ENCODE data around the gene CCDC66. TPM values are rescaled to one million over a fixed set of nuclear protein-coding genes. Genes with fewer than 3 reads are reported as not detected.

Gene CCDC66
- total and polyA plus RNA-seq, 2 experiments from 2014 or later: 21.6 to 23.8 TPM

GRCh38 chr3:56612146-56612545 lies 55.2 kb downstream of the CCDC66 start:
- TF ChIP-seq, protein P1, sequence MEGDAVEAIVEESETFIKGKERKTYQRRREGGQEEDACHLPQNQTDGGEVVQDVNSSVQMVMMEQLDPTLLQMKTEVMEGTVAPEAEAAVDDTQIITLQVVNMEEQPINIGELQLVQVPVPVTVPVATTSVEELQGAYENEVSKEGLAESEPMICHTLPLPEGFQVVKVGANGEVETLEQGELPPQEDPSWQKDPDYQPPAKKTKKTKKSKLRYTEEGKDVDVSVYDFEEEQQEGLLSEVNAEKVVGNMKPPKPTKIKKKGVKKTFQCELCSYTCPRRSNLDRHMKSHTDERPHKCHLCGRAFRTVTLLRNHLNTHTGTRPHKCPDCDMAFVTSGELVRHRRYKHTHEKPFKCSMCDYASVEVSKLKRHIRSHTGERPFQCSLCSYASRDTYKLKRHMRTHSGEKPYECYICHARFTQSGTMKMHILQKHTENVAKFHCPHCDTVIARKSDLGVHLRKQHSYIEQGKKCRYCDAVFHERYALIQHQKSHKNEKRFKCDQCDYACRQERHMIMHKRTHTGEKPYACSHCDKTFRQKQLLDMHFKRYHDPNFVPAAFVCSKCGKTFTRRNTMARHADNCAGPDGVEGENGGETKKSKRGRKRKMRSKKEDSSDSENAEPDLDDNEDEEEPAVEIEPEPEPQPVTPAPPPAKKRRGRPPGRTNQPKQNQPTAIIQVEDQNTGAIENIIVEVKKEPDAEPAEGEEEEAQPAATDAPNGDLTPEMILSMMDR (IDR thresholded peaks at IDR 0.05; ENCODE audit: low read depth, low read length): no peak
- H3K27ac ChIP-seq: no peak overlapping the region
- no peaks in the 10 kb centered on the region for H3K9me3 ChIP-seq (ENCODE audit: low read depth)
- H3K4me1 ChIP-seq (ENCODE audit: low read depth): no peaks in the 10 kb centered on the region
- H3K27me3 ChIP-seq: no peaks in the 10 kb centered on the region
- peaks cover 31% of the 10 kb centered on the region for H3K36me3 ChIP-seq
- no peak for DNase-seq (ENCODE audit: low read depth in 1 of 2, low spot score in 1 of 2)
- no peak overlapping the region for H3K4me3 ChIP-seq

GRCh38 chr3:56613016-56613415 lies 56.0 kb downstream of the CCDC66 start:
- Histone ChIP-seq H3K27ac (no peak overlapping the region), H3K9me3 (ENCODE audit: low read depth) (no peaks in the 10 kb centered on the region), H3K36me3 (peaks cover 40% of the 10 kb centered on the region), H3K4me3 (no peak overlapping the region), H3K4me1 (ENCODE audit: low read depth) (no peaks in the 10 kb centered on the region), H3K27me3 (no peaks in the 10 kb centered on the region)
- no peak for DNase-seq (ENCODE audit: low read depth in 1 of 2, low spot score in 1 of 2)
- TF ChIP-seq, protein P1 (IDR thresholded peaks at IDR 0.05; ENCODE audit: low read depth, low read length): no peak

DNA sequence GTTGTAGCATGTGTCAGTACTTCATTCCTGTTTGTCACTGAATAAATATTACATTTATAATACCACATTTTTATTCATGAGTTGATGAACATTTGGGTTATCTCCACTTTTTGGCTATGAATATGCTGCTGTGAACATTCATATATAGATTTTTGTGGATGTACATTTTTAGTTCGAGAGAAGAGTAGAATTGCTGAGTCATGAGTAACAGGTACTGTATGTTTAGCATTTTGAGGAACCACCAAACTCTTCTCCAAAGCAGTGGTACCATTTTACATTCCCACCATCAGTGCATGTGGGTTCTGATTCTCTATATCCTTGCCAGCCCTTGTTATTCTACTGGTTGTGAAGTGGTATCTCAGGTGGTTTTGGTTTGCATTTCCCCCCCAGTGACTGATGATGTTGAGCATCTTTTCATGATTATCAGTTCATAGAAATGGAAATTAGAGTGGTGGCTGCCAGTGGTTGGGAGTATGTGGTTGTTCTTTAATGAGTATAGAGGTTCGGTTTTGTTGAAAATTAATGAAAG lies 59.6 kb downstream of the CCDC66 start:
- H3K4me1 ChIP-seq (ENCODE audit: low read depth): no peaks in the 10 kb centered on the region
- no peaks in the 10 kb centered on the region for H3K27me3 ChIP-seq
- no peak for DNase-seq (ENCODE audit: low read depth in 1 of 2, low spot score in 1 of 2)
- no peak overlapping the region for H3K27ac ChIP-seq
- no peak overlapping the region for H3K4me3 ChIP-seq
- H3K9me3 ChIP-seq (ENCODE audit: low read depth): no peaks in the 10 kb centered on the region
- TF ChIP-seq, protein P1 (IDR thresholded peaks at IDR 0.05; ENCODE audit: low read depth, low read length): no peak
- H3K36me3 ChIP-seq: peaks cover 73% of the 10 kb centered on the region

DNA sequence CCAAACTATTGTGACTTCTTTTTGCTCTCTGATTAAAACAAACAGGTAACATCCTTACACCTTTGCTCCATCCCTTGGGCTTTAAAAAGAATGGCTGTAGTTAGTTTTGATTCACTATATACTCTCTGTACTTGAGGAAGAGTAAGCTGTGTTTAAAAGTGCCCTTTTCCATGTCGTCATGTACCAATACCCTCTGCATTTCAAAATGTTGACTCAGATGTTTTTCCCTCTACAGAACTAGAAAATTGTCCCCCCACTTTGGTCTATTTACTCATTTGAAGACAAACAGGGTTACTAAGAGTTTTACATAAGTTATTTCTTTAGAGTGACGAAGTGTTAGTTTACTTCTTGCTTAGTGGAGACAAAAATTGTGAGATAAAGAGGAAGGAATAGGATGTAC lies 63.4 kb downstream of the CCDC66 start:
- H3K4me3 ChIP-seq: no peak overlapping the region
- peak overlapping the region; percentile 35 for H3K27ac ChIP-seq
- DNase-seq (ENCODE audit: low read depth in 1 of 2, low spot score in 1 of 2): no peak
- H3K36me3 ChIP-seq: peaks cover 90% of the 10 kb centered on the region
- H3K27me3 ChIP-seq: no peaks in the 10 kb centered on the region
- TF ChIP-seq, protein P1 (IDR thresholded peaks at IDR 0.05; ENCODE audit: low read depth, low read length): no peak
- H3K9me3 ChIP-seq (ENCODE audit: low read depth): no peaks in the 10 kb centered on the region
- no peaks in the 10 kb centered on the region for H3K4me1 ChIP-seq (ENCODE audit: low read depth)

DNA sequence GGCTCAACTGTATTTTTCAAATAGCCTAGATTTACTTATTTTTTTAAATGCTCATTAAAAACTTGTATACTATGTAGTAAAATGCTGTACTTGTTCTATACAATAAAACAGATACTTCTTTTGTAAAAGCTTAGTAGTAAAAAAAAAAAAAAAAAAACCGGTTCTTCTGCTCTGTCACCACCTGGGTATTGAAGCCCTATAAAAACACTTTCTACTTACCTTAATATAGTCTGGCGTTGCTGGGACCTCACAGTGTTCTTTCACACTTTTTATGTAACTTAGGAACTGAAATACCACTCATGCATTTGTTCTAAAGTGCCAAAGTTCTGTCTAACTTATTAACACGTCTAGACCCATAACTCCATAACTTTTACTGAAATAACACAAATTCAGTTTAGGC lies 64.7 kb downstream of the CCDC66 start:
- Histone ChIP-seq H3K4me1 (ENCODE audit: low read depth) (no peaks in the 10 kb centered on the region), H3K4me3 (no peak overlapping the region), H3K27ac (no peak overlapping the region), H3K36me3 (peaks cover 92% of the 10 kb centered on the region), H3K27me3 (no peaks in the 10 kb centered on the region), H3K9me3 (ENCODE audit: low read depth) (no peaks in the 10 kb centered on the region)
- TF ChIP-seq, protein P1 (IDR thresholded peaks at IDR 0.05; ENCODE audit: low read depth, low read length): no peak
- no peak for DNase-seq (ENCODE audit: low read depth in 1 of 2, low spot score in 1 of 2)

Measured in cardiac muscle cell (in vitro differentiated cells and primary cell).